ENCODE measurements around the gene RSBN1. TPM values are rescaled to one million over a fixed set of nuclear protein-coding genes. Genes with fewer than 3 reads are reported as not detected.

The RSBN1 gene
- total and polyA plus RNA-seq, 10 of the 15 experiments (the other 5 are each of a cell fraction or from before 2014, with no cell fraction given), result 2.9 to 26.8 (median 11.5) TPM

GRCh38 chr1:113859478-113860175 lies 47.4 kb upstream of the RSBN1 start (continued):
- TF ChIP-seq ZBTB4 (CRISPR knock-in tag; IDR thresholded peaks at IDR 0.05) (no peak), PRDM15 (CRISPR knock-in tag; IDR thresholded peaks at IDR 0.05) (no peak), REST (IDR thresholded peaks at IDR 0.05; ENCODE audit: low read depth, low read length) (no peak), IKZF2 (IDR thresholded peaks at IDR 0.05) (peak; percentile 87 to 89; a peak in 3 of 4 replicates), CHD1 (IDR thresholded peaks at IDR 0.05; ENCODE audit: low read depth, low read length) (no peak), BACH1 (IDR thresholded peaks at IDR 0.05; ENCODE audit: borderline replicate concordance) (peak; percentile 80; the same call in 1 of the 2 replicates), SREBF2 (IDR thresholded peaks at IDR 0.05; ENCODE audit: low read length) (no peak), NFYB (IDR thresholded peaks at IDR 0.05; ENCODE audit: insufficient read depth, low read depth, low read length) (no peak), SPI1 (IDR thresholded peaks at IDR 0.05; ENCODE audit: borderline replicate concordance, insufficient read depth, low read depth, low read length) (peak; percentile 99), EP300 (IDR thresholded peaks at IDR 0.05; ENCODE audit: borderline replicate concordance in 1 of 2, control insufficient read depth in 1 of 2, low read depth in 2 of 2, low read length in 2 of 2) (peak; percentile 30 to 91; a peak in 3 of 4 replicates), SUZ12 (IDR thresholded peaks at IDR 0.05; ENCODE audit: unreplicated experiment) (no peak), SMAD1 (IDR thresholded peaks at IDR 0.05; ENCODE audit: low read depth, partially characterized antibody) (no peak), YY1 (IDR thresholded peaks at IDR 0.05; ENCODE audit: low read depth, low read length) (no peak), NR2F1 (conservative IDR thresholded peaks at IDR 0.05) (0 out of 2 replicates have a peak, but pooled peaks have one; percentile 26), POLR2AphosphoS2 (IDR thresholded peaks at IDR 0.05; ENCODE audit: low read depth, low read length) (no peak), NR2C1 (IDR thresholded peaks at IDR 0.05) (no peak), NFIC (IDR thresholded peaks at IDR 0.05; ENCODE audit: low read depth, low read length) (peak; percentile 80), ATF3 (IDR thresholded peaks at IDR 0.05; ENCODE audit: borderline replicate concordance, extremely low read depth, low read depth, low read length) (no peak)

Data from GM12878 (cell line).